ENCODE measurements around the gene MARCHF5. TPM values are rescaled to one million over a fixed set of nuclear protein-coding genes. Genes with fewer than 3 reads are reported as not detected.

Gene MARCHF5
- total RNA-seq, 3 donors from 2014 or later, result 15.5 to 33.5 (median 31.8) TPM

GRCh38 chr10:92303096-92303495, 12.1 kb downstream of the MARCHF5 start:
- intact Hi-C loops (cut with DNase I; ENCODE audit: low total_unique reads), result no loop called here
- no peaks in the 10 kb centered on the region for H3K36me3 ChIP-seq
- no peaks in the 10 kb centered on the region for H3K4me1 ChIP-seq
- TF ChIP-seq POLR2A (IDR thresholded peaks at IDR 0.05) (no peak), CTCF (IDR thresholded peaks at IDR 0.05) (no peak), POLR2AphosphoS5 (IDR thresholded peaks at IDR 0.05) (no peak)
- H3K9me3 ChIP-seq, result no peaks in the 10 kb centered on the region
- no peak for DNase-seq (ENCODE audit: low spot score in 2 of 2)
- no peak overlapping the region for H3K4me3 ChIP-seq
- H3K27me3 ChIP-seq, result no peaks in the 10 kb centered on the region
- H3K27ac ChIP-seq, result no peak overlapping the region

- Histone ChIP-seq H3K4me3 (no peak overlapping the region), H3K36me3 (no peaks in the 10 kb centered on the region), H3K4me1 (no peaks in the 10 kb centered on the region), H3K9me3 (no peaks in the 10 kb centered on the region), H3K27ac (no peak overlapping the region), H3K27me3 (no peaks in the 10 kb centered on the region)
- intact Hi-C loops (cut with DNase I; ENCODE audit: low total_unique reads), result no loop called here
- TF ChIP-seq POLR2AphosphoS5 (IDR thresholded peaks at IDR 0.05) (no peak), POLR2A (IDR thresholded peaks at IDR 0.05) (no peak), CTCF (IDR thresholded peaks at IDR 0.05) (no peak)
- DNase-seq (ENCODE audit: low spot score in 2 of 2), result no peak
These were observed 13.1 kb downstream of the MARCHF5 start for GRCh38 chr10:92304061-92304460.

GRCh38 chr10:92305133-92306072, 14.4 kb downstream of the MARCHF5 start:
- no peak for DNase-seq (ENCODE audit: low spot score in 2 of 2)

GRCh38 chr10:92309272-92309671, 18.3 kb downstream of the MARCHF5 start:
- intact Hi-C loops (cut with DNase I; ENCODE audit: low total_unique reads), result no loop called here
- DNase-seq (ENCODE audit: low spot score in 2 of 2), result no peak
- H3K4me1 ChIP-seq, result no peaks in the 10 kb centered on the region
- TF ChIP-seq POLR2A (IDR thresholded peaks at IDR 0.05) (no peak), CTCF (IDR thresholded peaks at IDR 0.05) (no peak), POLR2AphosphoS5 (IDR thresholded peaks at IDR 0.05) (no peak)
- H3K27ac ChIP-seq, result no peak overlapping the region
- no peak overlapping the region for H3K4me3 ChIP-seq
- H3K36me3 ChIP-seq, result no peaks in the 10 kb centered on the region
- H3K9me3 ChIP-seq, result no peaks in the 10 kb centered on the region
- no peaks in the 10 kb centered on the region for H3K27me3 ChIP-seq

More at GRCh38 chr10:92305133-92306072, 14.4 kb downstream of the MARCHF5 start:
- H3K36me3 ChIP-seq, result no peaks in the 10 kb centered on the region
- H3K9me3 ChIP-seq, result no peaks in the 10 kb centered on the region
- intact Hi-C loops (cut with DNase I; ENCODE audit: low total_unique reads), result no loop called here
- no peak for TF ChIP-seq POLR2AphosphoS5 (IDR thresholded peaks at IDR 0.05)
- no peak overlapping the region for H3K27ac ChIP-seq
- no peak overlapping the region for H3K4me3 ChIP-seq
- no peaks in the 10 kb centered on the region for H3K27me3 ChIP-seq
- no peaks in the 10 kb centered on the region for H3K4me1 ChIP-seq

- no peak for DNase-seq (ENCODE audit: low spot score in 2 of 2)
- intact Hi-C loops (cut with DNase I; ENCODE audit: low total_unique reads), result no loop called here
- Histone ChIP-seq H3K9me3 (no peaks in the 10 kb centered on the region), H3K27ac (no peak overlapping the region), H3K36me3 (no peaks in the 10 kb centered on the region), H3K27me3 (no peaks in the 10 kb centered on the region), H3K4me1 (no peaks in the 10 kb centered on the region), H3K4me3 (no peak overlapping the region)
- TF ChIP-seq CTCF (IDR thresholded peaks at IDR 0.05), result no peak
- no peak for TF ChIP-seq POLR2AphosphoS5 (IDR thresholded peaks at IDR 0.05)
- TF ChIP-seq POLR2A (IDR thresholded peaks at IDR 0.05), result no peak
These were observed 22.8 kb downstream of the MARCHF5 start for GRCh38 chr10:92313750-92314149.
